NCI-H2107 treated with DMSO at 0.1 percent for 48 hours (cell line): Measurements from ENCODE around the gene ACHE.
"Not testable (repeated sequence)": the region's sequence is repeated elsewhere in the genome, so short reads cannot be mapped to it uniquely, and the experiment has no call there.

Experiments
- DNase-seq: peaks from one replicate; lab custom pipeline; 2025; ENCODE audit not compliant: unreplicated experiment; lab: John Stamatoyannopoulos, UW

The ACHE gene

GRCh38 chr7:100895701-100895955, at the start of gene ACHE:
TSS of gene ACHE (minus strand) at chr7:100895888. CDS start at chr7:100894232, 1,656 bp downstream.
- no peak for DNase-seq

DNA sequence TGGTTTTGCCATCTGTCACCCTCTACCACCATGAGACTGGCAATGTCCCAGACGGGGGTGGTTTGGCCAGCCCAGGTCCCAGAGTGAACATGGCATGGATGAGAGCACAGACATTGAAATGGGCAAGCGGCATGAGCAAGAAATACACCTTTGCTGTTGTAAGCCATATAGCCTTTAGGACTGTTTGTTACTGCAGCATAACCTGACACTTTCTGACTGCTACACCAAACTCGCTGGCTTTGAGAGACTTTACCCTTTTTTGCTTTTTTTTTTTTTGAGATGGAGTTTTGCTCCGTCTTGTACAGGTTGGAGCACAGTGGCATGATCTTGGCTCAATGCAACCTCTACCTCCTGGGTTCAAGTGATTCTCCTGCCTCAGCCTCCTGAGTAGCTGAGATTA, 48.5 kb upstream of the ACHE start:
- no peak for DNase-seq

DNA sequence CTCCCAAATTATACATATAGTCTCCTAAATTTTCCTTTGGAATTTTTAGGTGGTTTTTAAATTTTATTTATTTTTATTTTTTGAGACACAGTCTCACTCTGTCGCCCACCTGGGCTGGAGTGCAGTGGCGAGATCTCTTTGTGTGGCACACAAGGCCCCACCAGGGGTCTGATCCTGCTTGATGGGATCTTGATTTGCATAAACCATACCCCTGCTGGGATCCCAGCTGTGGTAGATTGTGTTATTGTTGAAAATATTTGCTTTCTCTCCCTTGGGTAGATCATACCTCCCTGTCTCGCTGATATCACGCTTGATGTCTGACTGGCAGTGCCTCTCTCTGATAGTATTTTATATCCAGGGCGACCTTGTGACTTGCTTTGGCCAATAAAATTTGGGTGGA, 48.0 kb upstream of the ACHE start:
- DNase-seq, result no peak

- DNase-seq, result no peak
These were observed 46.5 kb upstream of the ACHE start for GRCh38 chr7:100942045-100942774.

GRCh38 chr7:100936167-100936566, 40.5 kb upstream of the ACHE start:
- not testable (repeated sequence) for DNase-seq

GRCh38 chr7:100935381-100935780, 39.7 kb upstream of the ACHE start:
- DNase-seq, result not testable (repeated sequence)

DNA sequence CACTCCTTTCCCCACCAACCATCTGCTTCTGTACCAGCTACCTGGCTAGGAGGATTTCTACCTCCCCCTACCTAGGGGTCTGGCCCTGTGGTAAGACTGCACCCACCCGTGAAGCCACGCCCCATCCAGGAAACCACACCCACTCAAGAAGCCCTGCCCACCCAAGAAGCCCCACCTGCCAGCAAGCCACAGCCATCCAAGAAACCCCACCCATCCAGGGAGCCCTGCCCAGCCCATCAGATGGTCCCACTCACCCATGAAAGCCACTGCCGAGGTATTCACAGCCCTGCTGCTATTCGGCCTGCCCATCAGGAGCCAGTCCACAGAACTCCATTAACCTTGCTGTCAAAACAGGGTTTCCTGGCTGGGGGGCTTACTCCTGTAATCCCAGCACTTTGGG, 38.0 kb upstream of the ACHE start:
- DNase-seq, result no peak

DNA sequence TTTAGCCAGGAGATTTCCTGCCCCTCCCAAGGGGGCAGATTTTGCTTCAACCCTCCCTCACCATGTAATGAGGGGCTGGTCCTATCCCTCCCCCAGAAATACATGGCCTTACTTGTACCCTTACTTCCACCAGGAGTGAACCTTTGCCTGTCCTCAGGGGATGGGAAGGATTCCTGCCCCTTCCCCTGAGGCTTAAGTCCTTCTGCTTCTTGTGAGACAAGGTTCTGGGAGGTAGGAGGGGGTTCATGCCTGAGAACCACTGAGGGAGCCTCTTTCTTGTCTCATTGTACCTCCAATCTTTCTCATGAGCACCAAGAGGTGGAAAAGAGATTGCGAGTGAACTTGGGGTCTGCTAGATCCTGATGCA, 34.1 kb upstream of the ACHE start:
- no peak for DNase-seq

- DNase-seq, result not testable (repeated sequence)
These were observed 27.9 kb upstream of the ACHE start for GRCh38 chr7:100923616-100924015.

- DNase-seq, result no peak
These were observed 25.4 kb upstream of the ACHE start for GRCh38 chr7:100921039-100921438.

GRCh38 chr7:100919779-100920437, 24.2 kb upstream of the ACHE start:
- not testable (repeated sequence) for DNase-seq

- DNase-seq, result not testable (repeated sequence)
These were observed 23.6 kb upstream of the ACHE start for GRCh38 chr7:100919335-100919734.

DNA sequence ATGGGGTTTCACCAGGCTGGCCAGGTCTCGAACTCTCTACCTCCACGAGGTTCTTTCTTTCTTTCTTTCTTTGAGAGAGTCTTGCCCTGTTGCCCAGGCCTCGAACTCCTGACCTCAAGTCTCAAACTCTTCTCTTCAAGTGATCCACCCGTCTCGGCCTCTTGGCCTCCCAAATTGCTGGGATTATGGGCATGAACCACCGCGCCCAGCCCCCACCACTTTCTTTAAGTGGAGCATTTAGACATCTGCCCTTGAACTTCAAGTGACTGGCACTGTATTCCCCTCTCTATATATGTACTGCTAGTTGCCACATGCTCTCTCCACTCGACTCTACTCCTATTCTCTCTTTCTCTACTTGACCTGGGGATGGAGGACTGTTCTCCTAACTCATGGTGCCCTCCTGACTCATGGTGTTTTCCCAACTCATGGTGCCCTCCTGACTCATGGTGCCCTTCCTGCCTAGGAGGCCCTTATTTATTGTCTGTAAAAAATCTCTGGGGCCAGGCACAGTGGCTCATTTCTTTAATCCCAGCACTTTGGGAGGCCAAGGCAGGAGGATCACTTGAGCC, 19.3 kb upstream of the ACHE start:
- DNase-seq, result no peak

DNA sequence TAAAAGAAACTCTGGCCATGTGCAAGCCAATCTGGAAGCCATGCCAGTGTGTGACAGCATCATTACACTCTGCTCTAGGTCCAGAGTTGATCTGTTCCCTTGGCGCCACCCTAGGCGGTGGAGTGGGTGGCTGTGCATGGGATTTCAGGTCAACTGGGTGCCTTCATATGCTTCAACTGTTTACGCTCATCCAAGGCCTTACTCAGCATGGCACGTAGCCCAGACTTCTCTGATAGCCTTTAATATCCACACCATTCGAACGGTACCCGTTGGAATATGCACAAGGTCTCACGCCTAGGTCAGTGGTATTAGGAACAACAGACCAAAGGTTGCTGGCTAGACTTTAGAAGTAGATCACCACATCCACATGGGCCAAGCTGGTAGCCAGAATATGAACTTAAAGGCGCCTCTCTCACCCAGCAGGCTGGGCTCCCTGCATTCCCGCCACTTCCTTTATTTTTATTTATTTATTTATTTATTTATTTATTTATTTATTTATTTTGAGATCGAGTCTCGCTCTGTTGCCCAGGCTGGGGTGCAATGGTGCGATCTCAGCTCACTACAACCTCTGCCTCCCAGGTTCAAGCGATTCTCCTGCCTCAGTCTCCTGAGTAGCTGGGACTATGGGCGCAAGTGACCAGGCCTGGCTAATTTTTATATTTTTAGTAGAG, 18.7 kb upstream of the ACHE start:
- no peak for DNase-seq

- DNase-seq, result no peak
These were observed 15.8 kb upstream of the ACHE start for GRCh38 chr7:100911484-100911883.

GRCh38 chr7:100910443-100910842, 14.8 kb upstream of the ACHE start:
- DNase-seq, result not testable (repeated sequence)

- DNase-seq, result no peak
These were observed 12.8 kb upstream of the ACHE start for GRCh38 chr7:100908512-100908911.

DNA sequence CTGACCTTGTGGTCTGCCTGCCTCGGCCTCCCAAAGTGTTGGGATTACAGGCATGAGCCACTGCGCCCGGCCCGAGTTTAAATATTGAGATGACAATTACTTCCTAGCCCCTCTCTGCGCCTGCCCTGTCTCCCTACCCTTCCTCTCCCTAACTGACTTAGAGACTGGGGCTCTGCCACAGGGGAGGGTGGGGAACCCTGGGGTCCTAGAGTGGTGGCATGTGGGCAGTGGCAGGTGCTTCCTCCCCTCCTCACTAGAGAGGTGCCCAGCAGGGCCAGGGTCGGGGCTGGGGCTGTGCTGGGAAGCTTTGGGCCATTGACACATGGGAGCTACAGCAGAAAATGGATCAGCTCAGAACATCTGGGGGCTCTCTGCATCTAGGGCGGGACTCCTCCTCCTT, 7.0 kb upstream of the ACHE start:
- no peak for DNase-seq

- DNase-seq, result no peak
These were observed 6.2 kb upstream of the ACHE start for GRCh38 chr7:100901921-100902332.

DNA sequence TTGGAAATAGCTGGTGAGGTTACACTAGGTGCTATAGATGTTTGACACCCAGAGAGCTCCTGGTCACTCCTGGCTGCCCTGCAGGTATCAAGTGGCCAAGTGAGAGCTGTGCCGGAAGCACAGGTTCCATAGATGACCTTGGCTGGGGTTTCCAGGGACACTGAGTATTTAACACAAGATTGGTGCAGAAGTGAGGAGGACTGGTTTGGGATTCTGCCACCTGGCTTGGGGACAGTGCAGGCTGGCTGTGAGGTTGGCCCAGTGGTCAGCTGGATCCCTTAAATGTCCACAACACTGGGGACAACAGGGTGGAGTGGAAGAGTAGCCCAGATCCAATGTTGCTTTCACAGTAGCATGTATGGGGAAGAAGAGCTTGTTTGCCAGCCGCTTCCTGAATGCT, 5.3 kb upstream of the ACHE start:
- no peak for DNase-seq

GRCh38 chr7:100899432-100899831, 3.7 kb upstream of the ACHE start:
- no peak for DNase-seq

GRCh38 chr7:100897772-100898454, 2.2 kb upstream of the ACHE start:
- no peak for DNase-seq
